ENCODE data around the gene LYPD6B. TPM values are rescaled to one million over a fixed set of nuclear protein-coding genes. Genes with fewer than 3 reads are reported as not detected.

The LYPD6B gene
- polyA plus RNA-seq, 3 donors: not detected

- Mint-ChIP-seq H3K9me3 (peaks cover 0 to 3% (median 0%) of the 10 kb centered on the region in 7 donors), H3K4me1 (no peaks in the 10 kb centered on the region), H3K27ac (peak overlapping the region in 1 of 7 donors; percentile 41), H3K36me3 (no peaks in the 10 kb centered on the region), H3K4me3 (no peak overlapping the region), H3K27me3 (ENCODE audit: low read depth in 3 of 3) (peaks cover 3 to 10% (median 3%) of the 10 kb centered on the region in 3 donors)
- Histone ChIP-seq H3K4me2 (replicated peaks; ENCODE audit: extremely low read depth, low read length, poor library complexity, severe bottlenecking) (no peak overlapping the region), H3K27ac (ENCODE audit: low read depth in 1 of 2, low read length in 2 of 2) (no peak overlapping the region), H3K27me3 (ENCODE audit: control insufficient read depth in 2 of 2, insufficient read depth in 2 of 2, low read length in 2 of 2) (peaks cover 0 to 2% of the 10 kb centered on the region in 2 donors), H4K20me1 (ENCODE audit: insufficient read depth, low read length) (no peaks in the 10 kb centered on the region), H3K79me2 (ENCODE audit: insufficient read depth, low read length) (no peaks in the 10 kb centered on the region), H3K4me1 (ENCODE audit: control insufficient read depth in 1 of 2, insufficient read depth in 2 of 2, low read length in 2 of 2) (no peaks in the 10 kb centered on the region), H2AFZ (ENCODE audit: insufficient read depth, low read depth, low read length, poor library complexity, severe bottlenecking) (no peak overlapping the region), H3K9me3 (replicated peaks in 1 of 2; ENCODE audit: control insufficient read depth in 1 of 2, insufficient read depth in 1 of 2, low read length in 2 of 2) (no peaks in the 10 kb centered on the region), H3K9ac (ENCODE audit: insufficient read depth, low read length, poor library complexity, severe bottlenecking) (no peak overlapping the region), H3K4me3 (replicated peaks in 1 of 3; ENCODE audit: low read depth in 2 of 3, low read length in 3 of 3) (no peak overlapping the region), H3K36me3 (replicated peaks in 1 of 2; ENCODE audit: control insufficient read depth in 1 of 2, insufficient read depth in 2 of 2, low read length in 2 of 2) (no peaks in the 10 kb centered on the region)
- intact Hi-C loops (cut with micrococcal nuclease): no loop called here
- 81% methylated on average over 2 of the region's 3 CpGs for WGBS (ENCODE audit: insufficient coverage)
- TF ChIP-seq CTCF (IDR thresholded peaks at IDR 0.05): no peak
- DNase-seq: no peak
Observed at GRCh38 chr2:149219856-149220255, 181.4 kb downstream of the LYPD6B start.

- no peak for DNase-seq
- no peaks in the 10 kb centered on the region for H3K79me2 ChIP-seq (ENCODE audit: insufficient read depth, low read length)
- intact Hi-C loops (cut with micrococcal nuclease): no loop called here
- H3K4me3 Mint-ChIP-seq: no peak overlapping the region
- H3K27ac ChIP-seq (ENCODE audit: low read depth in 1 of 2, low read length in 2 of 2): no peak overlapping the region
- H3K27ac Mint-ChIP-seq: peak overlapping the region in 1 of 7 donors; percentile 35
- H2AFZ ChIP-seq (ENCODE audit: insufficient read depth, low read depth, low read length, poor library complexity, severe bottlenecking): no peak overlapping the region
- TF ChIP-seq CTCF (IDR thresholded peaks at IDR 0.05): no peak
- H3K4me2 ChIP-seq (replicated peaks; ENCODE audit: extremely low read depth, low read length, poor library complexity, severe bottlenecking): no peak overlapping the region
- H3K27me3 ChIP-seq (ENCODE audit: control insufficient read depth in 2 of 2, insufficient read depth in 2 of 2, low read length in 2 of 2): peaks cover 0 to 2% of the 10 kb centered on the region in 2 donors
- H3K27me3 Mint-ChIP-seq (ENCODE audit: low read depth in 3 of 3): peaks cover 3 to 10% (median 3%) of the 10 kb centered on the region in 3 donors
- H4K20me1 ChIP-seq (ENCODE audit: insufficient read depth, low read length): no peaks in the 10 kb centered on the region
- no peak overlapping the region for H3K9ac ChIP-seq (ENCODE audit: insufficient read depth, low read length, poor library complexity, severe bottlenecking)
- H3K36me3 ChIP-seq (replicated peaks in 1 of 2; ENCODE audit: control insufficient read depth in 1 of 2, insufficient read depth in 2 of 2, low read length in 2 of 2): no peaks in the 10 kb centered on the region
- no peaks in the 10 kb centered on the region for H3K4me1 Mint-ChIP-seq
- no peaks in the 10 kb centered on the region for H3K9me3 ChIP-seq (replicated peaks in 1 of 2; ENCODE audit: control insufficient read depth in 1 of 2, insufficient read depth in 1 of 2, low read length in 2 of 2)
- H3K36me3 Mint-ChIP-seq: no peaks in the 10 kb centered on the region
- H3K9me3 Mint-ChIP-seq: peaks cover 0 to 3% (median 0%) of the 10 kb centered on the region in 7 donors
- WGBS (ENCODE audit: insufficient coverage): 97% methylated on average over 7 of the region's 9 CpGs
- no peaks in the 10 kb centered on the region for H3K4me1 ChIP-seq (ENCODE audit: control insufficient read depth in 1 of 2, insufficient read depth in 2 of 2, low read length in 2 of 2)
- H3K4me3 ChIP-seq (replicated peaks in 1 of 3; ENCODE audit: low read depth in 2 of 3, low read length in 3 of 3): no peak overlapping the region
Observed at GRCh38 chr2:149221002-149221401, 182.5 kb downstream of the LYPD6B start.
